ENCODE data around the gene CETN2.

DNA sequence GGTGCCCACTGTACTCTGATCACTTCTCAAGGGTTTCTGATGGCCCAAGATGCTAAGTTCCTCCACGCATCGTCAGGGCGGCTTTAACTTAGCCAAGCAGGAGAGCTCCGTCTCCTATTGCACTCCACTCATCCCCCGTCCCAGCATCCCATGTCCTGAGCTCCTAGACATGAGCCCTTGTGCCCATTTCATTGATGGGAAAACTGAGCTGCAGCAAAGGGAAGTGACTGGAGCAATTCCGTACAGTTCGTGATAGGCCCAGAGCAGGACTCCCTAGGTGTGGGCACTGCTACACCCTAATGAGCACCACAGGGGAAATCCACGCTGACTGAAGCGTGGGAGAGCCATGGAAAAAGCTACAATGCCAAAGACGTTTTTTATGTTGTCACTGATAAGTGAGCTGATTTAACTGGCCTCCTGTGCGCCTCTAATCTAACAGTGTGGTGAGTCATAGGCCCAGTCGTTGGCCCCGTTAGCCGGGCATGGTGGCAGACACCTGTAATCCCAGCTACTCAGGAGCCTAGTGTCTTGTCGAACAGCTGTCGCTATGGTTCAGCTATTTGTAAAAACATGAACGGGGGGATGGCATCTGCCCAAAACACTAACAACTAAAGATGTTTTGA lies 15.2 kb upstream of the CETN2 start:
- TF ChIP-seq, protein P1, sequence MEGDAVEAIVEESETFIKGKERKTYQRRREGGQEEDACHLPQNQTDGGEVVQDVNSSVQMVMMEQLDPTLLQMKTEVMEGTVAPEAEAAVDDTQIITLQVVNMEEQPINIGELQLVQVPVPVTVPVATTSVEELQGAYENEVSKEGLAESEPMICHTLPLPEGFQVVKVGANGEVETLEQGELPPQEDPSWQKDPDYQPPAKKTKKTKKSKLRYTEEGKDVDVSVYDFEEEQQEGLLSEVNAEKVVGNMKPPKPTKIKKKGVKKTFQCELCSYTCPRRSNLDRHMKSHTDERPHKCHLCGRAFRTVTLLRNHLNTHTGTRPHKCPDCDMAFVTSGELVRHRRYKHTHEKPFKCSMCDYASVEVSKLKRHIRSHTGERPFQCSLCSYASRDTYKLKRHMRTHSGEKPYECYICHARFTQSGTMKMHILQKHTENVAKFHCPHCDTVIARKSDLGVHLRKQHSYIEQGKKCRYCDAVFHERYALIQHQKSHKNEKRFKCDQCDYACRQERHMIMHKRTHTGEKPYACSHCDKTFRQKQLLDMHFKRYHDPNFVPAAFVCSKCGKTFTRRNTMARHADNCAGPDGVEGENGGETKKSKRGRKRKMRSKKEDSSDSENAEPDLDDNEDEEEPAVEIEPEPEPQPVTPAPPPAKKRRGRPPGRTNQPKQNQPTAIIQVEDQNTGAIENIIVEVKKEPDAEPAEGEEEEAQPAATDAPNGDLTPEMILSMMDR (IDR thresholded peaks at IDR 0.05; ENCODE audit: low read length): no peak
- no peak for TF ChIP-seq EZH2 (optimal IDR thresholded peaks at IDR 0.05; ENCODE audit: low read depth, low read length)
